Heart left ventricle (tissue), 16 donors: ENCODE measurements around the gene F3. TPM values are rescaled to one million over a fixed set of nuclear protein-coding genes. Genes with fewer than 3 reads are reported as not detected.

Source experiments
- ATAC-seq, 4 donors: fragments of 200-7000 bp; cut with Tn5 transposase; one replicate each; pipeline ENCODE4 v1.9.1; 2020 to 2022; ENCODE audit warnings: moderate library complexity in 4 of 4, mild to moderate bottlenecking in 3 of 4, moderate number of reproducible peaks in 1 of 4
- DNase-seq, 5 donors: peaks; one replicate each; pipeline ENCODE4 v3.0.0-alpha.2; 2020
- H3K27ac ChIP-seq, 12 donors: fragments of 200-600 bp; sonication (generic) in 4 of 12; one replicate each; pipeline versions ENCODE4 v1.5.0 to v1.8.0; 2016 to 2022; ENCODE audit warnings: mild to moderate bottlenecking in 2 of 12
- H3K27me3 ChIP-seq, 9 donors: fragments of 200-600 bp; sonication (generic) in 2 of 9; one replicate each; pipeline versions ENCODE4 v1.5.1 to v1.8.0; 2016 to 2022; ENCODE audit warnings: mild to moderate bottlenecking in 3 of 9
- H3K36me3 ChIP-seq, 9 donors: fragments of 200-600 bp; sonication (generic) in 2 of 9; one replicate each; pipeline versions ENCODE4 v1.5.0 to v1.8.0; 2018 to 2022; ENCODE audit warnings: mild to moderate bottlenecking in 2 of 9
- H3K4me1 ChIP-seq, 12 donors: fragments of 200-600 bp; sonication (generic) in 4 of 12; one replicate each; pipeline versions ENCODE4 v1.5.0 to v1.8.0; 2016 to 2022; ENCODE audit warnings: mild to moderate bottlenecking in 3 of 12
- H3K4me3 ChIP-seq, 12 donors: fragments of 200-600 bp; sonication (generic) in 4 of 12; one replicate each; pipeline versions ENCODE4 v1.5.0 to v1.8.0; 2017 to 2022; ENCODE audit warnings: mild to moderate bottlenecking in 9 of 12, moderate library complexity in 4 of 12
- H3K9me3 ChIP-seq, 12 donors: fragments of 200-600 bp; sonication (generic) in 4 of 12; one replicate each; pipeline versions ENCODE4 v1.5.0 to v1.8.0; 2016 to 2022; ENCODE audit warnings: mild to moderate bottlenecking in 1 of 12
- POLR2A ChIP-seq, 2 donors: fragments of 450-650 bp; IDR thresholded peaks; one replicate each; pipeline ENCODE4 v1.6.1; 2017; ENCODE audit warnings: antibody characterized with exemption in 2 of 2, mild to moderate bottlenecking in 2 of 2, moderate library complexity in 2 of 2
- WGBS, 4 donors: extraction: QIAGEN DNeasy Blood & Tissue Kit in 2 of 4; methylation state at CpG; one replicate each; pipeline versions ENCODE4 v1.1.5 to v1.1.7; 2013 to 2018; 5-methylcytosine and 5-hydroxymethylcytosine counted together
- intact Hi-C, 10 donors: fragments of 100-400 bp; cut with DNase I; formaldehyde crosslinking; loops; one replicate each; pipeline versions ENCODE4 v1.11.1 to v1.14.2; 2022
- polyA plus RNA-seq, 2 donors: library from polyadenylated mRNA; stranded (reverse); fragments of 200-250 nt; gene quantifications; one replicate each; pipeline ENCODE4 v1.2.3, GENCODE V29; 2013
- total RNA-seq, 9 donors: library from RNA; depleted of rRNA in 2 of 9; stranded (reverse); fragments of >200 nt in 2 of 9; fragmentation: NEBNext Ultra II Directional in 3 of 9; extraction: Animal tissue kit (Norgen Biotek cat#: 25700) in 3 of 9; gene quantifications; one replicate each; pipeline versions ENCODE4 v1.1.0 to v1.2.4, GENCODE V29; 2016 to 2023
- TF ChIP-seq, protein P1 (sequence below), 12 donors: fragments of 200-600 bp; sonication (generic) in 4 of 12; IDR thresholded peaks; one replicate each; pipeline versions ENCODE4 v1.5.0 to v1.8.0; 2018 to 2022; ENCODE audit warnings: antibody characterized with exemption in 12 of 12, mild to moderate bottlenecking in 5 of 12
- donor health status: ischemic (EF 13 %, LVEDD 7.1; RV severe dilation, severe dysfunction).
- donor health status: healthy with polysubstance abuse.
- donor health status: DM: no; HTN: yes; CAD: no.
- donor health status: DM: no; HTN: no; CAD: no.
- donor health status: ischemic (EF 25% LVEDD 6.9; RV normal size, moderate dysfunction).
- donor health status: ischemic (EF 25% LVEDD 5.7; RV mildly dilated, moderate dysfunction).
- donor health status: healthy.
- donor health status: DM: yes; HTN: yes; CAD: no.
- donor health status: ischemic (EF 35%, LVEDD 5.7; RV mildly dilated, moderate dysfunction).
- donor health status: nonischemic (EF 11% LVEDD 7.7; RV severe dilation, severe dysfunction).
- donor health status: DM: yes; HTN: yes; CAD: no.
- donor health status: PGD.
- donor health status: ischemic (EF 29% LVEDD 5.4; RV normal size, mild dysfunction).
- donor health status: nonischemic (EF 23%, LVEDD 6.1; RV moderate dilation, normal function).

F3 gene
- total and polyA plus RNA-seq, 11 donors, result 25.4 to 88.8 (median 49.7) TPM

DNA sequence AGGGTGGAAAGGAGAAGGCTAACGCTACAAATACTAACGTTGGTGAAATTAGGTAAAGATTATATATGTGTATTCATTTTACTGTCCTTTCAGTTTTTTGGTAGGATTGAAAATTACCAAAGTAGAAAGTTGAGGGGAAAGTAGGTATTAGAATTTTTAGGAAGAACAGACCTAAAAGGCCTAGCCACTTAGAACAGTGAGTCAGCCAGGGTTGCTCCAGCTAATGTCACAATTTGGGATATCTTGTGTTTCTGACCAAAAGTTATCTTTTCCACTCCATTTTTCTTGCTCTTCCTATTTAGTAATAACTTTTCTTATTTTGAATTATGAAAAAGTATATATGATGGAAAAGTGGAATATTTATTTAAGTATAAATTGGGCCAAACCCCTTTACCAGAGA lies 40.1 kb downstream of the F3 start:
- Histone ChIP-seq H3K9me3 (no peaks in the 10 kb centered on the region), H3K36me3 (peaks cover 0 to 87% (median 61%) of the 10 kb centered on the region in 9 donors), H3K27me3 (no peaks in the 10 kb centered on the region), H3K27ac (no peak overlapping the region), H3K4me3 (no peak overlapping the region), H3K4me1 (peaks cover 0 to 18% (median 0%) of the 10 kb centered on the region in 12 donors)
- intact Hi-C loops, result no loop called here
- 74 to 84% (median 78%) methylated on average over 2 of the region's 2 CpGs for WGBS, 4 donors
- TF ChIP-seq, protein P1, sequence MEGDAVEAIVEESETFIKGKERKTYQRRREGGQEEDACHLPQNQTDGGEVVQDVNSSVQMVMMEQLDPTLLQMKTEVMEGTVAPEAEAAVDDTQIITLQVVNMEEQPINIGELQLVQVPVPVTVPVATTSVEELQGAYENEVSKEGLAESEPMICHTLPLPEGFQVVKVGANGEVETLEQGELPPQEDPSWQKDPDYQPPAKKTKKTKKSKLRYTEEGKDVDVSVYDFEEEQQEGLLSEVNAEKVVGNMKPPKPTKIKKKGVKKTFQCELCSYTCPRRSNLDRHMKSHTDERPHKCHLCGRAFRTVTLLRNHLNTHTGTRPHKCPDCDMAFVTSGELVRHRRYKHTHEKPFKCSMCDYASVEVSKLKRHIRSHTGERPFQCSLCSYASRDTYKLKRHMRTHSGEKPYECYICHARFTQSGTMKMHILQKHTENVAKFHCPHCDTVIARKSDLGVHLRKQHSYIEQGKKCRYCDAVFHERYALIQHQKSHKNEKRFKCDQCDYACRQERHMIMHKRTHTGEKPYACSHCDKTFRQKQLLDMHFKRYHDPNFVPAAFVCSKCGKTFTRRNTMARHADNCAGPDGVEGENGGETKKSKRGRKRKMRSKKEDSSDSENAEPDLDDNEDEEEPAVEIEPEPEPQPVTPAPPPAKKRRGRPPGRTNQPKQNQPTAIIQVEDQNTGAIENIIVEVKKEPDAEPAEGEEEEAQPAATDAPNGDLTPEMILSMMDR (IDR thresholded peaks at IDR 0.05), result no peak
- no peak for TF ChIP-seq POLR2A (IDR thresholded peaks at IDR 0.05)
- DNase-seq (no peak), ATAC-seq (no peak)

DNA sequence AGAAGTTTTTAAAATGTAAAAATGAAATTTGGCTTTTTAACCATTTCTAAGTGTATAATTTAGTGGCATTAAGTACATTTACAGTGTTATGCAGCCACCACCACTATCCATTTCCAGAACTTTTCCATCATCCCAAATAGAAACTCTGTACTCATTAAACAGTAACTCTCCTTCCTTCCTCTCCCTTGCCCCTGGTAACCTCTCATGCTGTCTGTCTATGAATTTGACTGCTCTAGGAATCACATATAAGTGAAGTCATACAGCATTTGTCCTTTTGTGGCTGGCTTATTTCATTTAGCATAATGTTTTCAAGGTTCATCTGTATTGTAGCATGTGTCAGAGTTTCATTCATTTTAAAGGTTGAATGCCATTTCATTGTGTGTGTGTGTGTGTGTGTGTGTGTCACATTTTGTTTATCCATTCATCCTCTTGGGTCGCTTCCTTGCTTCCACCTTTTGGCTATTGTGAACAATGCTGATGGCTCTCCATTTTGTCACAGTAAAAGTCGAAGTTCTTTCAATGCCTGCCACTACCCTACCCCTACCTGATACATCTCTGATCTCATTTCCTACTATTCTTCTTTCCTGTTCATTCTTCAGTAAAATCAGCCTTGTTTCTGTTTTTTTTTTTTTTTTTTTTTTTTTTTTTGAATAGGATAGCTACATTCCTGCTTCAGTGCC lies 45.3 kb downstream of the F3 start:
- intact Hi-C loops, result no loop called here
- Histone ChIP-seq H3K36me3 (peaks cover 0 to 69% (median 43%) of the 10 kb centered on the region in 9 donors), H3K4me3 (no peak overlapping the region), H3K27me3 (no peaks in the 10 kb centered on the region), H3K27ac (no peak overlapping the region), H3K4me1 (no peaks in the 10 kb centered on the region), H3K9me3 (no peaks in the 10 kb centered on the region)
- DNase-seq, result no peak
- ATAC-seq, result no peak
- WGBS, 4 donors, result 85 to 90% (median 87%) methylated on average over 2 of the region's 2 CpGs
- TF ChIP-seq, protein P1 (IDR thresholded peaks at IDR 0.05), result no peak
- TF ChIP-seq POLR2A (IDR thresholded peaks at IDR 0.05), result no peak

DNA sequence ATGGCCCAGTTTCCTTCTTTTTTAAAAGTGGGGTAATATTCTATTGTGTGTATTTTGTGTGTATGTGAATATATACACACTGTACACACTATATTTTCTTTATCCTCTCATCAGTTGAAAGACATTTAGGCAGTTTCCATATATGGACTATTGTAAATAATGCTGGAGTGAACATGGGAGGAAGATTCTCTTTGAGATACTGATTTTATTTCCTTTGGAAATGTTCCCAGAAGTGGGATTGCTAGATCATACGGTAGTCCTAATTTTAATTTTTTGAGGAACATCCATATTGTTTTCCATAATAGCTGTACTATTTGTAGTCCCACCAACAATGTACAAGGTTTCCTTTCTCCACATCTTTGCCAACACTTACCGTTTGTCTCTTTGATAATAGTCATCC lies 51.0 kb downstream of the F3 start:
- intact Hi-C loops, result no loop called here
- TF ChIP-seq, protein P1 (IDR thresholded peaks at IDR 0.05), result no peak
- TF ChIP-seq POLR2A (IDR thresholded peaks at IDR 0.05), result no peak
- H3K4me1 ChIP-seq, result no peaks in the 10 kb centered on the region
- H3K27ac ChIP-seq, result no peak overlapping the region
- peaks cover 0 to 80% (median 37%) of the 10 kb centered on the region in 9 donors for H3K36me3 ChIP-seq
- no peak overlapping the region for H3K4me3 ChIP-seq
- 47 to 63% (median 59%) methylated on average over 2 of the region's 2 CpGs for WGBS, 4 donors
- DNase-seq, result no peak
- no peaks in the 10 kb centered on the region for H3K27me3 ChIP-seq
- ATAC-seq, result no peak
- H3K9me3 ChIP-seq, result no peaks in the 10 kb centered on the region

DNA sequence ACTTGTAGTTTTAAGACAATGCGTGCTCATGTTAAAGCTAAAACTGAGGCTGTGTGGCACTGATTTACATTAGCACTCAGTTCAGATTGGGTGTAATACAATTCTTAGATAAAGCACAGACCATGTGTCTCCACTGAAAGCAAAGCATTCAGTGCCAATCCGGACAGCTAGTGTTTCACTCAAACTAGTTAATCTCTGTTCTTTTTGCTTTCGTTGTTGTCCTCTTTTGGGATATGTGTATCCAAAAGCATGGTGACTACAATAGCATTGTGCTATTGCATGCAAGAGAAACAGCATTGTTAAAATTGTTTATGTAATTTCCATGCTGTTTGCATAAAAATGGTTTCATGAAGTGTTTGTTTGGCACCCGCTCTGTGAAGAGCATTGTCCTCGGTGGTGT lies 54.6 kb downstream of the F3 start:
- H3K4me1 ChIP-seq, result no peaks in the 10 kb centered on the region
- DNase-seq (no peak), ATAC-seq (no peak)
- no peaks in the 10 kb centered on the region for H3K9me3 ChIP-seq
- no peak overlapping the region for H3K4me3 ChIP-seq
- no peak overlapping the region for H3K27ac ChIP-seq
- TF ChIP-seq, protein P1 (IDR thresholded peaks at IDR 0.05), result no peak
- no peak for TF ChIP-seq POLR2A (IDR thresholded peaks at IDR 0.05)
- no peaks in the 10 kb centered on the region for H3K27me3 ChIP-seq
- intact Hi-C loops, result loop anchor here in 2 of 10 donors (10.0 kb wide), 1 partner anchor 318 kb away; no protein-coding TSS in a partner anchor
- WGBS, 4 donors, result 73 to 83% (median 82%) methylated on average over 5 of the region's 5 CpGs
- H3K36me3 ChIP-seq, result peaks cover 0 to 89% (median 46%) of the 10 kb centered on the region in 9 donors
